PC-3 (cell line): ENCODE data around the gene RNF14.

Experiments
- CTCF ChIP-seq: fragments of 300-600 bp; sonication (generic); conservative IDR thresholded peaks from 2 replicates; pipeline ENCODE4 v1.5.1; 2017; ENCODE audit warnings: antibody characterized with exemption, low read depth, mild to moderate bottlenecking, low read length
- EZH2 ChIP-seq: fragments of 300-600 bp; sonication (generic); IDR thresholded peaks from one replicate; pipeline ENCODE4 v1.6.1; 2017; ENCODE audit warnings: antibody characterized with exemption, mild to moderate bottlenecking, low read length; ENCODE audit not compliant: unreplicated experiment
- EZH2phosphoT487 ChIP-seq: fragments of 300-600 bp; sonication (generic); IDR thresholded peaks from 2 replicates; pipeline ENCODE4 v1.6.1; 2018; ENCODE audit warnings: mild to moderate bottlenecking, antibody characterized with exemption, low read length, borderline replicate concordance

DNA sequence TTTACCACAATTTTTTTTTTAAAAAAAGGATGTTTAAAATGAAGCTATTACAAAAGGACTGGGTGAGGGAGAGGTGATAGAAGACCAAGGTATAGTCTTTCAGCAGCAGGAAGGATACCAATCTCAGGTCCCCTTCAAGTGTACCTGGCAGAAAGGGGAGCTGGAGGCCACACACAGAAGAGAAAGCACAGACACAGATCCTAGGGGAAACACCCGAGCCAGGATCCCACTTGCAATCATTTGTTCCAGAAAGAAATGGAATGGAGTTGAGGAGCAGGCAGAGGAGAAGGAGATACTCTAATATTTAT lies 38.3 kb downstream of the RNF14 start:
- TF ChIP-seq CTCF (no peak), EZH2 (no peak), EZH2phosphoT487 (no peak)
